HK-2 (cell line): Measurements from ENCODE around the gene DNMT3A.

ENCODE experiments used
- DNase-seq: peaks from one replicate; pipeline ENCODE4 v3.0.0-alpha.2; 2018; ENCODE audit not compliant: unreplicated experiment

DNMT3A gene

GRCh38 chr2:25305775-25306174 lies 36.0 kb downstream of the DNMT3A start:
- DNase-seq, result no peak

- no peak for DNase-seq
Measured at GRCh38 chr2:25304826-25305596, 36.7 kb downstream of the DNMT3A start.

- DNase-seq, result no peak
Measured at GRCh38 chr2:25304321-25304720, 37.4 kb downstream of the DNMT3A start.

GRCh38 chr2:25303633-25304236 lies 38.0 kb downstream of the DNMT3A start:
- DNase-seq, result no peak

- DNase-seq, result no peak
Measured at GRCh38 chr2:25302758-25303375, 38.9 kb downstream of the DNMT3A start.

DNA sequence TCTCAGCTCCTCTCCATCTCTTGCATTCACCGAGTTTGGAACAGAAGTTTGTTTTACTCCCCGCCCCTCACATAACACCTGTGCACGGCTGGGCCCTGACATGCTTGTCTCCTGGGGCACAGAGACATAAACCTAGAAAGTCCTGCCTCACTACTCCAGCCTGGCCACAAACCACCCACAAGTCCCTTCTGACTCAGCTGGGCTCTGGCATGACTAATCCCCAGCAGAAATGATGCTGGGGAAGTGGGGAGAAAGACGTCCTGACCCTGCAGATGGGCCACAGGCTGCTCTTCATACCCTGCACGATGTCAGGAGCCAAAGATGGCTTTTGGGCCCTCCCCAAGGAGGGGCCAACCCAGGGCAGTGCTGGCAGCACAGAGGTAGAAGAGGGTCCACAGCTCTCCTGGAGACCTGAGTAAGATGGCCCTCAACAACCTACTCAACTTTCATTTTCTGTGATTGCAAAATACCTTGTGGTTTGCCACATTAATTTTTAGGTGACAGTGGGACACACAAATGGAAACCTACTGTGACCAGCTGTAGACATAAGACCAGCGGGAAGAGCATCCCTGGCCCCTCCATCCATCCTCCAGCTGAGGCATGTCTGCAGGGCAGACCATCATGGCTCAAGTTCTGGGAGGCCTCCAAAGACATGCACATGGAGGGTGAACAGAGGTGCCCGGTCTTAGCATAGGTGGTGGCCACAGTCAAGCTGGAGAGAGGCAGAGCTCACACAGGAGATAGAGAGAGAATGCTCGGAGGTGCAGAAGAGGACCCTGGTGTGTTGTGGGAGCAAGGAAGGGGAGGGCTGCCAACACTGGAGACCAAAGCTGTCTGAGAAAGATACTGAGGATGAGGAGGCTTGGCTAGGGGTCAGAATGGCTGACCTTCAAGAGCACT lies 40.0 kb downstream of the DNMT3A start:
- peak; percentile 64 for DNase-seq

- no peak for DNase-seq
Measured at GRCh38 chr2:25300001-25300400, 41.7 kb downstream of the DNMT3A start.

- DNase-seq, result no peak
Measured at GRCh38 chr2:25298776-25299431, 42.8 kb downstream of the DNMT3A start.

- no peak for DNase-seq
Measured at GRCh38 chr2:25297738-25298137, 44.0 kb downstream of the DNMT3A start.

DNA sequence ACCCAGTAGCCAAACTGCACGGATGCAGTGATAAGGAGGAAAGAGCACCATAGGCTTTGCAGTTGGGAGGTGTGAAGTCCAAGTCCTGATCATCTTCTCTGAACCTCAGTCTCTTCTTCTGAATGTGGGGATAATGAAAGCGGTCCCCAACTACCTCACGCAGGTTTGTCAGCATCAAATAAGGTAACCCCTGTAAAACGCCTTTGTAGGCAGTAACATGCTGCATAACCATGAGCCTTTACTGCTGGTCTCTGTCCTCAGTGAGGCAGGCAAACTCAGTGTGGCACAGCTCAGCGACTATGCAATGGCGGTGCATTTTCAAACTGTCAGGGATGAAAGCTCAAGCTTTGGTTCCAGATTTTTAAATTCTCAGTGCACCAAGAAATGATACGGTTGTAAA lies 46.1 kb downstream of the DNMT3A start:
- DNase-seq, result no peak

- no peak for DNase-seq
Measured at GRCh38 chr2:25294573-25295462, 46.9 kb downstream of the DNMT3A start.

- no peak for DNase-seq
Measured at GRCh38 chr2:25293958-25294562, 47.7 kb downstream of the DNMT3A start.

- DNase-seq, result no peak
Measured at GRCh38 chr2:25293145-25293544, 48.6 kb downstream of the DNMT3A start.

- DNase-seq, result no peak
Measured at GRCh38 chr2:25292408-25292807, 49.3 kb downstream of the DNMT3A start.

GRCh38 chr2:25290811-25291495 lies 50.8 kb downstream of the DNMT3A start:
- DNase-seq, result no peak

GRCh38 chr2:25286723-25287483 lies 54.8 kb downstream of the DNMT3A start:
- DNase-seq, result no peak

DNA sequence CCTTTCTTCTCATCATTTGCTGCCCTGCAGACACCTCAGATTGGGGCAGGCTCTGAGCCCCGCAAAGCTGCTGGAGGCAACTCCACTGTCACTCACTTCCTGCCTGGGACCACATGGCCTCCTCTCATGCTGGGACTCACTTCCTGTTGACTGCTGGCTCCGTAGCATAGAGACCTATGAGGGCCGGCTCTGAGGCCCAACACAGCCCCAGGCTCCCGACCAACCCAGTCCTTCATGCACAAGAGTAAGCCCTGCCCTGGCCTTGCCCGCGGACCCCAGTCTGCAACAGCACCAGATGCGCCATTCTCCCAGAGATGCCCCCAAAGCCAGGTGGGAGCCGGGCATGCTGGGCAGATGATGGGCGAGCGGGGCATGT lies 55.7 kb downstream of the DNMT3A start:
- DNase-seq, result no peak

DNA sequence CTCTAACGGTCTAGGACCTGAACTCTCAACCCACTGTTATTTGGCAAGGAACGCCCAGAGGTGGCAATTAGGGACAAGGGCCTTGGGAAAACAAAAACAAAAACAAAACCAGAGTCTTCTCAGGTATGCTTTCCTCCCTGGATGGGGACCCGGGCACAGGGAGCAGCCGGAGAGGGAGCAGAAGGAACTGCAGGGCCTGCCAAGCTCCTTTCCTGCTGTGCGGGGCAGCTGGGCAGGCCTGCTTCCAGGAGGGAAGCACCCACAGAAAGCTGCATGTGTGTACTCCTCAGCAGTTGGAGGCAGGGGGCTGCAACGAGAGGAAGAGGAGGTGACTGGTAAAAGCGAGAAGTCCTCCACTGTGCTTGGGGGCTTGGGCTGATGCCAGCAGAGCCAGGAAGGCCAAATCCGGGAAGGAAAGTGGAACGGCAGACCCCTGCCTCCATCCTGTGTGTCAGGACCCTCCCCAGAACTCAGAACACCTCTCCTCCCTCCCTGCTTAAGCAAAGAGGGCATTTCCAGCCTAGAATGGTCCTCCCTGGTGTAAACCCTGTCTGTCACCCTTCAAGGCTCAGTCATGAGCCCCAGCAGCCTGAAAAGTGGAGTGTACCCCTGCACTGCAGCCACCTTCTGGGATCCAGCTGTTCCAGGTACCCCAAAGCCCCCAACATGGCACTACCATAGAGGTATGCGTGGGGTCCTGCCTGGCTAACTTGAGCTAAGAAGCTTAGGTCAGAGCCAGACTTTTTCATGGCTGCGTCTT lies 56.3 kb downstream of the DNMT3A start:
- DNase-seq, result no peak
